ENCODE results near the gene EXOC1.

The EXOC1 gene

DNA sequence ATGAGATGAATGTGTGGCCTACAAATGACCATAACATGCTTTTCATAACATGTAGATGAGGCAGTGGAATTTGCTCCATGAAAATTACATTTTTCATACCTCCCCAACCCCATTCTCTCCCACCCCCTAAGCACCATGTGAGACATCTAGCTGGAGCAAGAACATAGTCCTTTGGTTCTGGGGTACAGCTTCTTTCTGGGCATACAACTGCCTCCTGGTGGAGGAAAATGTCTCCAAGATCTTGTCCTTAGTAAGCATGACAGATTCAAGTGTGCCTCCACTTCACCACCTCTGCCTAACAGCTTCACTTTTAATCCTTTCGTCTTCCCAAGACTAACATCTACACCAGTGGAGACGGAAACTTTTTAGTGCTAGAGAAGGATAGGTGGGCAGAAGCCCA lies 25.9 kb upstream of the EXOC1 start:
- Histone ChIP-seq H3K27ac (ENCODE audit: low read depth, low read length) (no peak overlapping the region), H3K9ac (ENCODE audit: low read length) (no peak overlapping the region), H4K20me1 (ENCODE audit: low read depth, low read length) (no peaks in the 10 kb centered on the region), H3F3A (ENCODE audit: insufficient read depth) (no peaks in the 10 kb centered on the region), H3K79me2 (ENCODE audit: insufficient read depth, low read length) (no peaks in the 10 kb centered on the region), H3K27me3 (ENCODE audit: low read length) (no peaks in the 10 kb centered on the region), H2AFZ (ENCODE audit: low read depth, low read length, severe bottlenecking) (no peak overlapping the region), H3K9me3 (ENCODE audit: insufficient read depth, low read length) (no peaks in the 10 kb centered on the region), H3K4me3 (ENCODE audit: insufficient read depth, low read length, poor library complexity, severe bottlenecking) (no peak overlapping the region), H3K9me2 (replicated peaks; ENCODE audit: insufficient read depth, low read length) (no peaks in the 10 kb centered on the region), H3K36me3 (ENCODE audit: low read length) (no peaks in the 10 kb centered on the region), H3K4me2 (ENCODE audit: low read depth, low read length, poor library complexity, severe bottlenecking) (no peak overlapping the region)
- TF ChIP-seq EZH2phosphoT487 (conservative IDR thresholded peaks at IDR 0.05; ENCODE audit: low read length) = no peak
- TF ChIP-seq CTCF (IDR thresholded peaks at IDR 0.05; ENCODE audit: insufficient read depth, low read length, poor library complexity, severe bottlenecking) = no peak

- H3K4me3 ChIP-seq (ENCODE audit: insufficient read depth, low read length, poor library complexity, severe bottlenecking) = no peak overlapping the region
- no peak overlapping the region for H2AFZ ChIP-seq (ENCODE audit: low read depth, low read length, severe bottlenecking)
- H3K36me3 ChIP-seq (ENCODE audit: low read length) = no peaks in the 10 kb centered on the region
- no peaks in the 10 kb centered on the region for H4K20me1 ChIP-seq (ENCODE audit: low read depth, low read length)
- no peaks in the 10 kb centered on the region for H3K79me2 ChIP-seq (ENCODE audit: insufficient read depth, low read length)
- no peaks in the 10 kb centered on the region for H3F3A ChIP-seq (ENCODE audit: insufficient read depth)
- no peaks in the 10 kb centered on the region for H3K9me2 ChIP-seq (replicated peaks; ENCODE audit: insufficient read depth, low read length)
- TF ChIP-seq EZH2phosphoT487 (conservative IDR thresholded peaks at IDR 0.05; ENCODE audit: low read length) (no peak), CTCF (IDR thresholded peaks at IDR 0.05; ENCODE audit: insufficient read depth, low read length, poor library complexity, severe bottlenecking) (no peak)
- no peak overlapping the region for H3K4me2 ChIP-seq (ENCODE audit: low read depth, low read length, poor library complexity, severe bottlenecking)
- no peaks in the 10 kb centered on the region for H3K27me3 ChIP-seq (ENCODE audit: low read length)
- no peak overlapping the region for H3K27ac ChIP-seq (ENCODE audit: low read depth, low read length)
- no peak overlapping the region for H3K9ac ChIP-seq (ENCODE audit: low read length)
- H3K9me3 ChIP-seq (ENCODE audit: insufficient read depth, low read length) = no peaks in the 10 kb centered on the region
These were observed 23.4 kb upstream of the EXOC1 start for GRCh38 chr4:55830048-55830447.

DNA sequence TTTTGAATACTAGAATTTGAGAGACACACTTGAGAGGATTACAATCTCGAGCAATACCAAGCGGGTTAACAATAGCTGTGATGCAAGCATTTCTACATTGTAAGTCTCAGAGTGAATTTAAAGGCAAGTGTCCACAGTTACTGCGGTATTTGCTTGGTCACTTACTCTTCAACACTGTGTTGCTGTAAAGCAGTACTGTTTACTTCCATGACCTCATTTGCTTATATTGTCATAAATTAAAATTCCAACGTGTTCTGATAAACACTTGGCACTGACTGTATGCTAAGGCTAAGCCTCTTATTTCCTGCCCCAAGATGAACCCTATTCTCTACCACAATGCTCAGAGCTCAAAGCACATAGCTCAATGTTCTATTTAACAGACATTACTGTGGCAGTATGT lies 22.7 kb upstream of the EXOC1 start:
- Histone ChIP-seq H3K27me3 (ENCODE audit: low read length) (no peaks in the 10 kb centered on the region), H3K36me3 (ENCODE audit: low read length) (no peaks in the 10 kb centered on the region), H3K4me3 (ENCODE audit: insufficient read depth, low read length, poor library complexity, severe bottlenecking) (no peak overlapping the region), H3K9me2 (replicated peaks; ENCODE audit: insufficient read depth, low read length) (no peaks in the 10 kb centered on the region), H3K9me3 (ENCODE audit: insufficient read depth, low read length) (no peaks in the 10 kb centered on the region), H3K4me2 (ENCODE audit: low read depth, low read length, poor library complexity, severe bottlenecking) (no peak overlapping the region), H3K79me2 (ENCODE audit: insufficient read depth, low read length) (no peaks in the 10 kb centered on the region), H2AFZ (ENCODE audit: low read depth, low read length, severe bottlenecking) (no peak overlapping the region), H3K27ac (ENCODE audit: low read depth, low read length) (no peak overlapping the region), H3K9ac (ENCODE audit: low read length) (no peak overlapping the region), H4K20me1 (ENCODE audit: low read depth, low read length) (no peaks in the 10 kb centered on the region), H3F3A (ENCODE audit: insufficient read depth) (no peaks in the 10 kb centered on the region)
- TF ChIP-seq EZH2phosphoT487 (conservative IDR thresholded peaks at IDR 0.05; ENCODE audit: low read length) (no peak), CTCF (IDR thresholded peaks at IDR 0.05; ENCODE audit: insufficient read depth, low read length, poor library complexity, severe bottlenecking) (no peak)

All from SU-DHL-6 (cell line).